Left lung (tissue), 10 donors: Measurements from ENCODE around the gene NT5M. TPM values are rescaled to one million over a fixed set of nuclear protein-coding genes. Genes with fewer than 3 reads are reported as not detected.

Experiments used
- ATAC-seq: fragments of 200-7000 bp; cut with Tn5 transposase; one replicate; pipeline ENCODE4 v1.9.1; 2020; ENCODE audit warnings: moderate library complexity
- DNase-seq, 4 donors: peaks; one replicate each; pipeline ENCODE4 v3.0.0-alpha.2; 2013 to 2020
- H3K27ac ChIP-seq, 2 donors: fragments of 200-600 bp; sonication (generic) in 1 of 2; one replicate each; pipeline versions ENCODE4 v1.5.0 to v1.8.0; 2020 to 2021
- H3K27me3 ChIP-seq, 2 donors: fragments of 200-600 bp; sonication (generic) in 1 of 2; one replicate each; pipeline versions ENCODE4 v1.5.0 to v1.8.0; 2020 to 2021
- H3K36me3 ChIP-seq, 2 donors: fragments of 200-600 bp; sonication (generic) in 1 of 2; one replicate each; pipeline versions ENCODE4 v1.5.0 to v1.8.0; 2020 to 2021
- H3K4me1 ChIP-seq, 2 donors: fragments of 200-600 bp; one replicate each; pipeline ENCODE4 v1.8.0; 2021
- H3K4me3 ChIP-seq, 2 donors: fragments of 200-600 bp; sonication (generic) in 1 of 2; one replicate each; pipeline versions ENCODE4 v1.5.0 to v1.8.0; 2020 to 2021; ENCODE audit warnings: mild to moderate bottlenecking in 1 of 2
- H3K9me3 ChIP-seq, 2 donors: fragments of 200-600 bp; sonication (generic) in 1 of 2; one replicate each; pipeline versions ENCODE4 v1.5.0 to v1.8.0; 2020 to 2021
- CTCF ChIP-seq, 2 donors: fragments of 200-600 bp; sonication (generic) in 1 of 2; IDR thresholded peaks; one replicate each; pipeline versions ENCODE4 v1.5.0 to v1.8.0; 2021; ENCODE audit warnings: antibody characterized with exemption in 2 of 2
- intact Hi-C, 2 donors: fragments of 100-400 bp; cut with DNase I; formaldehyde crosslinking; loops; one replicate each; pipeline versions ENCODE4 v1.11.2 to v1.14.2; 2022
- polyA plus RNA-seq, 6 donors: library from polyadenylated mRNA; unstranded; fragments of 120-200 nt; gene quantifications; one replicate each; pipeline ENCODE4 v1.2.1, GENCODE V29; 2013; ENCODE audit not compliant: insufficient read length in 6 of 6
- total RNA-seq, 2 donors: library from RNA; stranded (reverse); fragmentation: NEBNext Ultra II Directional; extraction: Animal tissue kit (Norgen Biotek cat#: 25700); gene quantifications; one replicate each; pipeline ENCODE4 v1.2.1, GENCODE V29; 2021
- donor health status: DM: no; HTN: yes; CAD: no.
- donor health status: DM: no; HTN: no; CAD: no.

NT5M gene
- total and polyA plus RNA-seq, 8 donors: 1.5 to 5.4 (median 3.8) TPM

GRCh38 chr17:17350491-17351355 lies 47.5 kb downstream of the NT5M start:
- Histone ChIP-seq H3K27me3 (peaks cover 0 to 17% of the 10 kb centered on the region in 2 donors), H3K36me3 (no peaks in the 10 kb centered on the region), H3K4me3 (no peak overlapping the region), H3K9me3 (no peaks in the 10 kb centered on the region), H3K4me1 (peaks cover 6% of the 10 kb centered on the region in 2 donors), H3K27ac (no peak overlapping the region)
- no peak for TF ChIP-seq CTCF (IDR thresholded peaks at IDR 0.05)
- DNase-seq (no peak), ATAC-seq (no peak)
- intact Hi-C loops: loop anchor here in 1 of 2 donors (10.0 kb wide), 1 partner anchor 144 kb away; the partner anchor contains the start of gene RASD1

- no peak for ATAC-seq
- Histone ChIP-seq H3K4me3 (no peak overlapping the region), H3K27ac (no peak overlapping the region), H3K9me3 (no peaks in the 10 kb centered on the region), H3K36me3 (no peaks in the 10 kb centered on the region), H3K4me1 (peaks cover 6% of the 10 kb centered on the region in 2 donors), H3K27me3 (peaks cover 0 to 17% of the 10 kb centered on the region in 2 donors)
- DNase-seq: no peak
- TF ChIP-seq CTCF (IDR thresholded peaks at IDR 0.05): no peak
- intact Hi-C loops: loop anchor here in 1 of 2 donors (10.0 kb wide), 1 partner anchor 143 kb away; the partner anchor contains the start of gene RASD1
These were observed 48.3 kb downstream of the NT5M start for GRCh38 chr17:17351356-17351891.

GRCh38 chr17:17351901-17352781 lies 49.0 kb downstream of the NT5M start:
- H3K4me3 ChIP-seq: no peak overlapping the region
- no peak for TF ChIP-seq CTCF (IDR thresholded peaks at IDR 0.05)
- H3K36me3 ChIP-seq: no peaks in the 10 kb centered on the region
- H3K9me3 ChIP-seq: no peaks in the 10 kb centered on the region
- H3K27ac ChIP-seq: no peak overlapping the region
- peaks cover 6% of the 10 kb centered on the region in 2 donors for H3K4me1 ChIP-seq
- H3K27me3 ChIP-seq: peaks cover 0 to 17% of the 10 kb centered on the region in 2 donors
- no peak for ATAC-seq
- intact Hi-C loops: loop anchor here in 1 of 2 donors (10.0 kb wide), 1 partner anchor 143 kb away; the partner anchor contains the start of gene RASD1
- DNase-seq: peak in 1 of 4 donors; percentile 77

- H3K4me1 ChIP-seq: peaks cover 6% of the 10 kb centered on the region in 2 donors
- no peak for ATAC-seq
- intact Hi-C loops: loop anchor here in 1 of 2 donors (10.0 kb wide), 1 partner anchor 142 kb away; the partner anchor contains the start of gene RASD1
These were observed 49.9 kb downstream of the NT5M start for GRCh38 chr17:17352836-17353624.

More at GRCh38 chr17:17352836-17353624, 49.9 kb downstream of the NT5M start:
- Histone ChIP-seq H3K9me3 (no peaks in the 10 kb centered on the region), H3K27ac (no peak overlapping the region), H3K27me3 (peaks cover 0 to 17% of the 10 kb centered on the region in 2 donors), H3K36me3 (no peaks in the 10 kb centered on the region), H3K4me3 (no peak overlapping the region)
- no peak for DNase-seq
- TF ChIP-seq CTCF (IDR thresholded peaks at IDR 0.05): no peak
